Measurements from ENCODE around the gene FANK1. TPM values are rescaled to one million over a fixed set of nuclear protein-coding genes. Genes with fewer than 3 reads are reported as not detected.

FANK1 gene
- total and polyA plus RNA-seq, 2 experiments from 2014 or later: 10.2 to 13.3 TPM

- DNase-seq: no peak
- H3K27ac ChIP-seq: no peak overlapping the region
- no peaks in the 10 kb centered on the region for H3K27me3 ChIP-seq (replicated peaks; ENCODE audit: insufficient read depth)
These were observed 126.5 kb downstream of the FANK1 start for GRCh38 chr10:126022841-126023240.

DNA sequence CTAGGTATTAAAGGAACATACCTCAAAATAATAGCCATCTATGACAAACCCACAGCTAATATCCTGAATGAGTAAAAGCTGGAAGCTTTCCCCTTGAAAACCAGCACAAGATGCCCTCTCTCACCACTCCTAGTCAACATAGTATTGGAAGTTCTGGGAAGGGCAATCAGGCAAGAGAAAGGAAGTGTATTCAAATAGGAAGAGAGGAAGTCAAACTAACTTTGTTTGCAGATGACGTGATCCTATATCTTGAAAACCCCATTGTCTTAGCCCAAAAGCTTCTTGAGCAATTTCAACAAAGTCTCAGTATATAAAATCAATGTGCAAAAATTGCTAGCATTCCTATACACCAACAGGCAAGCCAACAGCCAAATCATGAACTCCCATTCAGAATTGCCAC, 131.3 kb downstream of the FANK1 start:
- TF ChIP-seq EZH2 (IDR thresholded peaks at IDR 0.05; ENCODE audit: insufficient read depth, poor library complexity, severe bottlenecking) (no peak), EZH2phosphoT487 (IDR thresholded peaks at IDR 0.05; ENCODE audit: insufficient read depth, low read depth) (no peak)
- no peak overlapping the region for H3K4me3 ChIP-seq
- WGBS, 2 experiments (ENCODE audit: low coverage in 1 of 2, low lambda C conversion rate in 2 of 2, missing lambda C conversion rate in 2 of 2): 93 to 97% methylated on average over 1 of the region's 1 CpG
- DNase-seq: no peak
- H3K36me3 ChIP-seq (ENCODE audit: low read depth): peaks cover 42% of the 10 kb centered on the region
- H3K27ac ChIP-seq: no peak overlapping the region
- H3K27me3 ChIP-seq (replicated peaks; ENCODE audit: insufficient read depth): no peaks in the 10 kb centered on the region
- H4K20me1 ChIP-seq (ENCODE audit: insufficient read depth): no peaks in the 10 kb centered on the region
- no peak overlapping the region for H3K4me2 ChIP-seq (ENCODE audit: unreplicated experiment)
- no peak overlapping the region for H2AFZ ChIP-seq
- no peak overlapping the region for H3K9ac ChIP-seq
- H3K9me2 ChIP-seq (ENCODE audit: insufficient read depth): no peaks in the 10 kb centered on the region
- H3K79me2 ChIP-seq (ENCODE audit: insufficient read depth): no peaks in the 10 kb centered on the region; the same call in 1 of the 2 replicates
- H3F3A ChIP-seq (ENCODE audit: insufficient read depth): peaks cover 6% of the 10 kb centered on the region; the same call in 1 of the 2 replicates
- H3K9me3 ChIP-seq (ENCODE audit: low read depth): no peaks in the 10 kb centered on the region
- H3K4me1 ChIP-seq (ENCODE audit: insufficient read depth): 0 out of 2 replicates have a peak, but pooled peaks cover under 1% of the 10 kb centered on the region
- in situ Hi-C loops (cut with MboI): no loop called here

More at GRCh38 chr10:126022841-126023240, 126.5 kb downstream of the FANK1 start:
- Histone ChIP-seq H2AFZ (no peak overlapping the region), H3K9ac (no peak overlapping the region), H3K36me3 (ENCODE audit: low read depth) (peaks cover 25% of the 10 kb centered on the region; the same call in 1 of the 2 replicates), H3K4me1 (ENCODE audit: insufficient read depth) (0 out of 2 replicates have a peak, but pooled peaks cover 10% of the 10 kb centered on the region), H3K4me2 (ENCODE audit: unreplicated experiment) (no peak overlapping the region), H3K4me3 (no peak overlapping the region), H3K9me3 (ENCODE audit: low read depth) (no peaks in the 10 kb centered on the region), H3K79me2 (ENCODE audit: insufficient read depth) (no peaks in the 10 kb centered on the region; the same call in 1 of the 2 replicates), H3K9me2 (ENCODE audit: insufficient read depth) (no peaks in the 10 kb centered on the region), H4K20me1 (ENCODE audit: insufficient read depth) (no peaks in the 10 kb centered on the region), H3F3A (ENCODE audit: insufficient read depth) (peaks cover 15% of the 10 kb centered on the region)
- in situ Hi-C loops (cut with MboI): no loop called here
- no peak for TF ChIP-seq EZH2phosphoT487 (IDR thresholded peaks at IDR 0.05; ENCODE audit: insufficient read depth, low read depth)
- no peak for TF ChIP-seq EZH2 (IDR thresholded peaks at IDR 0.05; ENCODE audit: insufficient read depth, poor library complexity, severe bottlenecking)
- 97 to 98% methylated on average over 5 of the region's 5 CpGs for WGBS, 2 experiments (ENCODE audit: low coverage in 1 of 2, low lambda C conversion rate in 2 of 2, missing lambda C conversion rate in 2 of 2)

DNA sequence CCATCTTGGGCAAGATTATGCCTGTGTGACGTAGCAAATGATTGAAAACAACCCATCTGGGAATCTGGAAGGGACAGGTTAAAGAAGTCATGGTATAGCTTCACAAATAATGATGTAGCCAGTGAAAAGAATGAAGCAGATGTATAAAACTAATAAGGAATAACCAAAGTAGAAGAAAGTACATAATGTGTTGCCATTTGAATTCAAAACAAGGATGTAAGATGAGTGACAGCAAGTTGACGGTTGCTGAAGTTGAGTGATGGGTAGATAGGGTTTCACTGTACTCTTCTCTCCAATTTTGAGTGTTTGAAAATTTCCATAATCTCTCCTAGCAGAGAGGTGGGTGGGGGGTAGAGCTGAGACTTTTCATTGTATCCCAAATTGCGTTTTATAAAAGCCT, 133.6 kb downstream of the FANK1 start:
- Histone ChIP-seq H3F3A (ENCODE audit: insufficient read depth) (peaks cover 19% of the 10 kb centered on the region; the same call in 1 of the 2 replicates), H3K9me2 (ENCODE audit: insufficient read depth) (no peaks in the 10 kb centered on the region), H3K27me3 (replicated peaks; ENCODE audit: insufficient read depth) (no peaks in the 10 kb centered on the region), H3K4me2 (ENCODE audit: unreplicated experiment) (no peak overlapping the region), H3K27ac (no peak overlapping the region), H3K36me3 (ENCODE audit: low read depth) (peaks cover 62% of the 10 kb centered on the region), H3K4me1 (ENCODE audit: insufficient read depth) (no peaks in the 10 kb centered on the region), H3K9me3 (ENCODE audit: low read depth) (no peaks in the 10 kb centered on the region), H2AFZ (no peak overlapping the region), H4K20me1 (ENCODE audit: insufficient read depth) (no peaks in the 10 kb centered on the region), H3K9ac (no peak overlapping the region), H3K79me2 (ENCODE audit: insufficient read depth) (no peaks in the 10 kb centered on the region; the same call in 1 of the 2 replicates), H3K4me3 (no peak overlapping the region)
- WGBS, 2 experiments (ENCODE audit: low coverage in 1 of 2, low lambda C conversion rate in 2 of 2, missing lambda C conversion rate in 2 of 2): 96 to 100% methylated on average over 3 of the region's 3 CpGs
- DNase-seq: no peak
- in situ Hi-C loops (cut with MboI): no loop called here
- TF ChIP-seq EZH2 (IDR thresholded peaks at IDR 0.05; ENCODE audit: insufficient read depth, poor library complexity, severe bottlenecking): no peak
- no peak for TF ChIP-seq EZH2phosphoT487 (IDR thresholded peaks at IDR 0.05; ENCODE audit: insufficient read depth, low read depth)

DNA sequence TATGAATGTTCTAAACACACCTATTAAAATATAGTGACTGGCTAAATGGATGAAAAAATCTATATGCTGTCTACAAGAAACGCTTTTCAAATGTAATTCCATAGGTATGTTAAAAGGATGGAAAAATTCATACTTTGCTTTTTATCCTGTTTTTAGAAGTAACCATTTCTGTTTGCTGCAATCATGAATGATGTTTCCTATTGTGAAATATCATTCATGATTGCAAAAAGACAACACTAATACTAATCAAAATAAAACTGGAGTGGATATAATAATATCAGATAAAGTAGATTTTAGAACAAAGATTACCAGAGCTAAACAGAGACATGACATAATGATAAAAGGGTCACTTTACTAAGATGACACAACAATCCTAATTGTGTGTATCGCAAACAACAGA, 138.2 kb downstream of the FANK1 start:
- no peaks in the 10 kb centered on the region for H3K27me3 ChIP-seq (replicated peaks; ENCODE audit: insufficient read depth)

More for the DNA sequence above, 138.2 kb downstream of the FANK1 start:
- no peaks in the 10 kb centered on the region for H3K9me2 ChIP-seq (ENCODE audit: insufficient read depth)
- WGBS, 2 experiments (ENCODE audit: low coverage in 1 of 2, low lambda C conversion rate in 2 of 2, missing lambda C conversion rate in 2 of 2): 97 to 100% methylated on average over 2 of the region's 2 CpGs
- no peaks in the 10 kb centered on the region for H3K9me3 ChIP-seq (ENCODE audit: low read depth)
- no peak overlapping the region for H3K4me3 ChIP-seq
- in situ Hi-C loops (cut with MboI): no loop called here
- H3K36me3 ChIP-seq (ENCODE audit: low read depth): peaks cover 71% of the 10 kb centered on the region
- TF ChIP-seq EZH2 (IDR thresholded peaks at IDR 0.05; ENCODE audit: insufficient read depth, poor library complexity, severe bottlenecking): no peak
- no peak for TF ChIP-seq EZH2phosphoT487 (IDR thresholded peaks at IDR 0.05; ENCODE audit: insufficient read depth, low read depth)
- no peak overlapping the region for H3K27ac ChIP-seq
- H4K20me1 ChIP-seq (ENCODE audit: insufficient read depth): no peaks in the 10 kb centered on the region
- H3K4me2 ChIP-seq (ENCODE audit: unreplicated experiment): no peak overlapping the region
- no peak for DNase-seq
- H3K9ac ChIP-seq: no peak overlapping the region
- no peaks in the 10 kb centered on the region for H3K79me2 ChIP-seq (ENCODE audit: insufficient read depth)
- peaks cover 30% of the 10 kb centered on the region; the same call in 1 of the 2 replicates for H3F3A ChIP-seq (ENCODE audit: insufficient read depth)
- H3K4me1 ChIP-seq (ENCODE audit: insufficient read depth): no peaks in the 10 kb centered on the region
- no peak overlapping the region for H2AFZ ChIP-seq
